Loucy (cell line): ENCODE data around the gene PABPN1.

Source experiments
- EZH2phosphoT487 ChIP-seq: fragments of 200-600 bp; IDR thresholded peaks from 2 replicates; pipeline ENCODE4 v1.6.1; 2018; ENCODE audit warnings: antibody characterized with exemption, mild to moderate bottlenecking, moderate library complexity, borderline replicate concordance
- TF ChIP-seq, protein P1 (sequence below): fragments of 200-600 bp; sonication (generic); conservative IDR thresholded peaks from 2 replicates; pipeline ENCODE4 v1.5.1; 2014; ENCODE audit warnings: mild to moderate bottlenecking, antibody characterized with exemption, low read length

DNA sequence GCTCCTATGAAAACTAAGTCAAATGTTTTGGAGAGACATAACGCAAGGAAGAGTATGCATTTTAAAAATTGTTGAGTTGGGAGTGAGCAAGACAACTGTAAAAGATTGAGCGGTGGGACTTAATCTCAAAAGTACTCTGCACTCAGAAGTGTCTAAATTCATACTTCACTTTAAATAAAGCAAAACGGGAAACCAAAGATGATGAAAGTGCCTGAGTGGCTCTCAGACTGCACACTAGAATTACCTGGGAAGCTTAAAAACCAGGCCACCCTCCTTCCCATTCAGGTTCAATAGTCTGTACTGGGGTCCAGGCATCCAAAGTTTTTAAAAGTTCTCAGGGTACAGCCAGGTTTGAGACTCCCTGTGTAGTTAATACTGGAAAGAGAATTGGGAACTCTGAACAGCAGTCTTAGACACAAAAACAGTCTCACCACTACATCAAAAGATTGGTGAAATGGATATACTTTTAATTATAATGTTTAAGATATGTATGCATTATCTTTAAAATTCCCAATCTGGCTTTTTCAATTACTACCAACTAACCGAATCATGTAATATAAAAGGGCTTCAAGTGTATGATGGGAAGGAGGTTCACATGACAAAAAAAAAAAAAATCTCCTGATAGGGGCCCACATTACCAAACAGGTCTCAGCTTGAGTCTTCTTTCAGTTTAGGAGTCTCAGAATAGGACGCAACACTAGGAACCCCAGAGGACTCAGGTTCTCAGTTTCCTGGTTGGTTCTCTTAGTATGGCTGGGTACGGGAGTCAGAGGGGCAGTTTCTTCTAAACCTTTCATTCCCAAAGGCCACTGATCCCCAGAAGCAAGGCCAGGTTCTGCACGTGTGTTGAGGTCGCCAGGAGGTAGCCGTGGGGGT, 36.4 kb upstream of the PABPN1 start:
- TF ChIP-seq, protein P1, sequence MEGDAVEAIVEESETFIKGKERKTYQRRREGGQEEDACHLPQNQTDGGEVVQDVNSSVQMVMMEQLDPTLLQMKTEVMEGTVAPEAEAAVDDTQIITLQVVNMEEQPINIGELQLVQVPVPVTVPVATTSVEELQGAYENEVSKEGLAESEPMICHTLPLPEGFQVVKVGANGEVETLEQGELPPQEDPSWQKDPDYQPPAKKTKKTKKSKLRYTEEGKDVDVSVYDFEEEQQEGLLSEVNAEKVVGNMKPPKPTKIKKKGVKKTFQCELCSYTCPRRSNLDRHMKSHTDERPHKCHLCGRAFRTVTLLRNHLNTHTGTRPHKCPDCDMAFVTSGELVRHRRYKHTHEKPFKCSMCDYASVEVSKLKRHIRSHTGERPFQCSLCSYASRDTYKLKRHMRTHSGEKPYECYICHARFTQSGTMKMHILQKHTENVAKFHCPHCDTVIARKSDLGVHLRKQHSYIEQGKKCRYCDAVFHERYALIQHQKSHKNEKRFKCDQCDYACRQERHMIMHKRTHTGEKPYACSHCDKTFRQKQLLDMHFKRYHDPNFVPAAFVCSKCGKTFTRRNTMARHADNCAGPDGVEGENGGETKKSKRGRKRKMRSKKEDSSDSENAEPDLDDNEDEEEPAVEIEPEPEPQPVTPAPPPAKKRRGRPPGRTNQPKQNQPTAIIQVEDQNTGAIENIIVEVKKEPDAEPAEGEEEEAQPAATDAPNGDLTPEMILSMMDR, result no peak
- TF ChIP-seq EZH2phosphoT487, result no peak
